H9 (cell line): ENCODE results near the gene WDR77. TPM values are rescaled to one million over a fixed set of nuclear protein-coding genes. Genes with fewer than 3 reads are reported as not detected.

Experiments
- DNase-seq: peaks from one replicate; pipeline ENCODE4 v3.0.0-alpha.2; 2017
- H2AFZ ChIP-seq: one replicate; pipeline ENCODE4 v1.6.1; 2013; ENCODE audit warnings: mild to moderate bottlenecking, low read length, control low read depth, moderate library complexity
- H2AK5ac ChIP-seq: 2 replicates; pipeline ENCODE4 v1.6.1; 2013; ENCODE audit warnings: low read length, control low read depth, mixed read lengths; ENCODE audit not compliant: insufficient read length
- H2BK120ac ChIP-seq: one replicate; pipeline ENCODE4 v1.6.1; 2013; ENCODE audit warnings: low read depth, mild to moderate bottlenecking, low read length, control low read depth, inconsistent platforms; ENCODE audit not compliant: poor library complexity, severe bottlenecking
- H2BK12ac ChIP-seq: 2 replicates; pipeline ENCODE4 v1.6.1; 2013; ENCODE audit warnings: low read length, control low read depth, mixed read lengths, low read depth; ENCODE audit not compliant: insufficient read length
- H2BK15ac ChIP-seq: 2 replicates; pipeline ENCODE4 v1.6.1; 2013; ENCODE audit warnings: low read depth, low read length, control low read depth
- H2BK20ac ChIP-seq: one replicate; pipeline ENCODE4 v1.6.1; 2013; ENCODE audit warnings: low read depth, mild to moderate bottlenecking, low read length, control low read depth, inconsistent platforms; ENCODE audit not compliant: poor library complexity, severe bottlenecking
- H2BK5ac ChIP-seq: 2 replicates; pipeline ENCODE4 v1.6.1; 2013; ENCODE audit warnings: low read length, control low read depth, mixed read lengths; ENCODE audit not compliant: insufficient read length
- H3K14ac ChIP-seq: 2 replicates; pipeline ENCODE4 v1.6.1; 2013; ENCODE audit warnings: low read length, control low read depth; ENCODE audit not compliant: insufficient read depth
- H3K18ac ChIP-seq: 2 replicates; pipeline ENCODE4 v1.6.1; 2013; ENCODE audit warnings: low read depth, mild to moderate bottlenecking, mixed read lengths, low read length, control low read depth; ENCODE audit not compliant: insufficient read length
- H3K23ac ChIP-seq: 2 replicates; pipeline ENCODE4 v1.6.1; 2013; ENCODE audit warnings: low read length, control low read depth, mixed read lengths, low read depth; ENCODE audit not compliant: insufficient read length
- H3K23me2 ChIP-seq: 2 replicates; pipeline ENCODE4 v1.6.1; 2013; ENCODE audit warnings: low read depth, mild to moderate bottlenecking, mixed read lengths, low read length, control low read depth; ENCODE audit not compliant: insufficient read length, poor library complexity, severe bottlenecking
- H3K27ac ChIP-seq: 2 replicates; pipeline ENCODE4 v1.5.1; 2013; ENCODE audit warnings: low read length, control low read depth, mixed read lengths, low read depth; ENCODE audit not compliant: insufficient read length
- H3K27me3 ChIP-seq: 2 replicates; pipeline ENCODE4 v1.6.1; 2013; ENCODE audit warnings: low read length, control low read depth, inconsistent platforms; ENCODE audit not compliant: insufficient read depth
- H3K4ac ChIP-seq: 2 replicates; pipeline ENCODE4 v1.6.1; 2013; ENCODE audit warnings: low read depth, mild to moderate bottlenecking, control low read depth, inconsistent platforms, low read length, moderate library complexity
- H3K4me1 ChIP-seq: 2 replicates; pipeline ENCODE4 v1.6.1; 2013; ENCODE audit warnings: low read length, control low read depth, inconsistent platforms; ENCODE audit not compliant: insufficient read depth
- H3K4me2 ChIP-seq: 2 replicates; pipeline ENCODE4 v1.6.1; 2013; ENCODE audit warnings: low read length, control low read depth, mixed read lengths; ENCODE audit not compliant: insufficient read length, insufficient read depth
- H3K56ac ChIP-seq: 2 replicates; pipeline ENCODE4 v1.6.1; 2013; ENCODE audit warnings: low read depth, mild to moderate bottlenecking, mixed read lengths, low read length, control low read depth; ENCODE audit not compliant: insufficient read length
- H3K79me1 ChIP-seq: 2 replicates; pipeline ENCODE4 v1.6.1; 2013; ENCODE audit warnings: low read depth, mild to moderate bottlenecking, moderate library complexity, low read length, control low read depth, inconsistent platforms; ENCODE audit not compliant: insufficient read depth, poor library complexity, severe bottlenecking
- H3K79me2 ChIP-seq: 2 replicates; pipeline ENCODE4 v1.6.1; 2013; ENCODE audit warnings: low read length, control low read depth, inconsistent platforms; ENCODE audit not compliant: insufficient read depth
- H3K9ac ChIP-seq: 2 replicates; pipeline ENCODE4 v1.6.1; 2013; ENCODE audit warnings: low read length, control low read depth, mixed read lengths; ENCODE audit not compliant: insufficient read length; ENCODE audit errors: extremely low read depth
- H3K9me3 ChIP-seq: one replicate; pipeline ENCODE4 v1.6.1; 2013; ENCODE audit warnings: low read depth, low read length, inconsistent platforms; ENCODE audit not compliant: control insufficient read depth
- H3T11ph ChIP-seq: one replicate; pipeline ENCODE4 v1.6.1; 2013; ENCODE audit warnings: mild to moderate bottlenecking, low read length, control low read depth, inconsistent platforms
- H4K20me1 ChIP-seq: one replicate; pipeline ENCODE4 v1.6.1; 2013; ENCODE audit not compliant: control insufficient read depth, insufficient read length, insufficient read depth
- H4K5ac ChIP-seq: 2 replicates; pipeline ENCODE4 v1.6.1; 2013; ENCODE audit warnings: low read depth, mild to moderate bottlenecking, mixed read lengths, low read length, control low read depth; ENCODE audit not compliant: insufficient read length
- H4K8ac ChIP-seq: replicated peaks from 2 replicates; pipeline ENCODE4 v1.6.1; 2013; ENCODE audit warnings: low read length, control low read depth, mixed read lengths, low read depth; ENCODE audit not compliant: insufficient read length
- H4K91ac ChIP-seq: 2 replicates; pipeline ENCODE4 v1.6.1; 2013; ENCODE audit warnings: low read depth, mild to moderate bottlenecking, moderate library complexity, mixed read lengths, low read length, control low read depth; ENCODE audit not compliant: insufficient read length
- H3K27ac Mint-ChIP-seq, 3 experiments: 2 replicates in 2 of 3; 3 replicates in 1 of 3; pipeline ENCODE4 v1.8.0; 2020 to 2021; ENCODE audit warnings: mixed read lengths in 3 of 3, mild to moderate bottlenecking in 1 of 3, moderate library complexity in 1 of 3
- H3K27me3 Mint-ChIP-seq: 2 replicates; pipeline ENCODE4 v1.8.0; 2021; ENCODE audit warnings: low read depth, mild to moderate bottlenecking, moderate library complexity, mixed read lengths
- H3K36me3 Mint-ChIP-seq, 3 experiments: 2 replicates in 2 of 3; 3 replicates in 1 of 3; pipeline ENCODE4 v1.8.0; 2020 to 2021; ENCODE audit warnings: low read depth in 3 of 3, mixed read lengths in 3 of 3; ENCODE audit not compliant: insufficient read depth in 1 of 3
- H3K4me1 Mint-ChIP-seq, 2 experiments: 2 replicates each; pipeline ENCODE4 v1.8.0; 2020; ENCODE audit warnings: mixed read lengths in 2 of 2
- H3K4me3 Mint-ChIP-seq, 2 experiments: 2 replicates in 1 of 2; 3 replicates in 1 of 2; pipeline ENCODE4 v1.8.0; 2020 to 2021; ENCODE audit warnings: mild to moderate bottlenecking in 2 of 2, mixed read lengths in 2 of 2, moderate library complexity in 1 of 2
- H3K9me3 Mint-ChIP-seq, 2 experiments: 2 replicates in 1 of 2; 3 replicates in 1 of 2; pipeline ENCODE4 v1.8.0; 2020; ENCODE audit warnings: mild to moderate bottlenecking in 2 of 2, mixed read lengths in 2 of 2, moderate library complexity in 1 of 2
- CTCF ChIP-seq: fragments of 200-600 bp; sonication (generic); conservative IDR thresholded peaks from 3 replicates; pipeline ENCODE4 v1.8.0; 2021; ENCODE audit warnings: antibody characterized with exemption, mild to moderate bottlenecking
- WGBS: extraction: QIAGEN DNeasy Blood & Tissue Kit; methylation state at CpG from one replicate; pipeline ENCODE4 v1.1.7; 2013; ENCODE audit warnings: missing lambda C conversion rate, low lambda C conversion rate, mixed read lengths; ENCODE audit not compliant: insufficient read length; ENCODE audit errors: extremely low coverage; 5-methylcytosine and 5-hydroxymethylcytosine counted together
- total RNA-seq: library from RNA; stranded (reverse); gene quantifications from 2 replicates; pipeline ENCODE4 v1.2.1, GENCODE V29; 2021

Gene WDR77
- total RNA-seq, 1 experiment from 2014 or later: 70.9 TPM

GRCh38 chr1:111476761-111477309 lies 27.8 kb upstream of the WDR77 start:
- H2BK12ac ChIP-seq: no peak overlapping the region
- no peak overlapping the region for H3T11ph ChIP-seq
- no peaks in the 10 kb centered on the region for H3K4me1 ChIP-seq
- no peaks in the 10 kb centered on the region for H3K23me2 ChIP-seq
- no peak overlapping the region for H2BK120ac ChIP-seq
- no peak overlapping the region for H4K5ac ChIP-seq
- H3K4ac ChIP-seq: no peak overlapping the region
- H4K91ac ChIP-seq: no peak overlapping the region
- no peak overlapping the region for H4K8ac ChIP-seq
- H3K9me3 ChIP-seq: no peaks in the 10 kb centered on the region
- DNase-seq: no peak
- no peak overlapping the region for H2BK15ac ChIP-seq
- no peak overlapping the region for H2BK5ac ChIP-seq
- no CpG with 5 or more reads among the region's 2 CpGs for WGBS
- no peak overlapping the region for H3K18ac ChIP-seq
- no peaks in the 10 kb centered on the region for H3K79me2 ChIP-seq
- no peak overlapping the region for H2AK5ac ChIP-seq
- Mint-ChIP-seq H3K4me1 (no peaks in the 10 kb centered on the region), H3K4me3 (no peak overlapping the region), H3K9me3 (no peaks in the 10 kb centered on the region), H3K27ac (no peak overlapping the region), H3K27me3 (no peaks in the 10 kb centered on the region; the same call in 1 of the 2 replicates), H3K36me3 (no peaks in the 10 kb centered on the region; a peak in 1 of 7 replicates)
- H3K14ac ChIP-seq: no peak overlapping the region
- H3K9ac ChIP-seq: no peak overlapping the region
- H3K56ac ChIP-seq: no peak overlapping the region
- no peak overlapping the region for H3K27ac ChIP-seq
- H3K23ac ChIP-seq: no peak overlapping the region
- no peaks in the 10 kb centered on the region for H3K27me3 ChIP-seq
- H2BK20ac ChIP-seq: no peak overlapping the region
- H3K79me1 ChIP-seq: no peaks in the 10 kb centered on the region
- H2AFZ ChIP-seq: no peak overlapping the region
- no peak for TF ChIP-seq CTCF
- H4K20me1 ChIP-seq: no peaks in the 10 kb centered on the region
- no peak overlapping the region for H3K4me2 ChIP-seq
